ENCODE measurements around the gene ATP6V0A4. TPM values are rescaled to one million over a fixed set of nuclear protein-coding genes. Genes with fewer than 3 reads are reported as not detected.
"Not testable (repeated sequence)": the region's sequence is repeated elsewhere in the genome, so short reads cannot be mapped to it uniquely, and the experiment has no call there.

ATP6V0A4 gene
- total RNA-seq, 1 donor from 2014 or later: not detected

GRCh38 chr7:138695106-138695505 is 102.9 kb downstream of the ATP6V0A4 start:
- no peak overlapping the region for H3K4me3 Mint-ChIP-seq (ENCODE audit: unreplicated experiment)

GRCh38 chr7:138691178-138691577 is 106.8 kb downstream of the ATP6V0A4 start:
- H3K27me3 Mint-ChIP-seq (ENCODE audit: unreplicated experiment): no peaks in the 10 kb centered on the region
- no peak for DNase-seq (ENCODE audit: low spot score)
- no peak overlapping the region for H3K4me3 Mint-ChIP-seq (ENCODE audit: unreplicated experiment)
- no peaks in the 10 kb centered on the region for H3K4me1 Mint-ChIP-seq (ENCODE audit: unreplicated experiment)
- H3K36me3 Mint-ChIP-seq (ENCODE audit: low read depth, unreplicated experiment): no peaks in the 10 kb centered on the region
- no peak for TF ChIP-seq CTCF (IDR thresholded peaks at IDR 0.05; ENCODE audit: unreplicated experiment)
- no peak overlapping the region for H3K27ac Mint-ChIP-seq (ENCODE audit: unreplicated experiment)
- no peaks in the 10 kb centered on the region for H3K9me3 Mint-ChIP-seq (ENCODE audit: unreplicated experiment)

More at GRCh38 chr7:138695106-138695505, 102.9 kb downstream of the ATP6V0A4 start:
- no peak overlapping the region for H3K27ac Mint-ChIP-seq (ENCODE audit: unreplicated experiment)
- no peaks in the 10 kb centered on the region for H3K4me1 Mint-ChIP-seq (ENCODE audit: unreplicated experiment)
- no peak for DNase-seq (ENCODE audit: low spot score)
- no peak for TF ChIP-seq CTCF (IDR thresholded peaks at IDR 0.05; ENCODE audit: unreplicated experiment)
- H3K36me3 Mint-ChIP-seq (ENCODE audit: low read depth, unreplicated experiment): no peaks in the 10 kb centered on the region
- H3K9me3 Mint-ChIP-seq (ENCODE audit: unreplicated experiment): no peaks in the 10 kb centered on the region
- no peaks in the 10 kb centered on the region for H3K27me3 Mint-ChIP-seq (ENCODE audit: unreplicated experiment)

- Mint-ChIP-seq H3K4me3 (ENCODE audit: unreplicated experiment) (no peak overlapping the region), H3K36me3 (ENCODE audit: low read depth, unreplicated experiment) (no peaks in the 10 kb centered on the region), H3K4me1 (ENCODE audit: unreplicated experiment) (no peaks in the 10 kb centered on the region), H3K27me3 (ENCODE audit: unreplicated experiment) (no peaks in the 10 kb centered on the region), H3K9me3 (ENCODE audit: unreplicated experiment) (no peaks in the 10 kb centered on the region), H3K27ac (ENCODE audit: unreplicated experiment) (no peak overlapping the region)
- no peak for TF ChIP-seq CTCF (IDR thresholded peaks at IDR 0.05; ENCODE audit: unreplicated experiment)
- no peak for DNase-seq (ENCODE audit: low spot score)
Observed at GRCh38 chr7:138690495-138690894, 107.5 kb downstream of the ATP6V0A4 start.

GRCh38 chr7:138688037-138688436 is 110.0 kb downstream of the ATP6V0A4 start:
- H3K4me3 Mint-ChIP-seq (ENCODE audit: unreplicated experiment); H3K9me3 Mint-ChIP-seq (ENCODE audit: unreplicated experiment); H3K27me3 Mint-ChIP-seq (ENCODE audit: unreplicated experiment): not testable (repeated sequence)

GRCh38 chr7:138684340-138684739 is 113.7 kb downstream of the ATP6V0A4 start:
- no peak for TF ChIP-seq CTCF (IDR thresholded peaks at IDR 0.05; ENCODE audit: unreplicated experiment)
- Mint-ChIP-seq H3K27me3 (ENCODE audit: unreplicated experiment) (no peaks in the 10 kb centered on the region), H3K27ac (ENCODE audit: unreplicated experiment) (no peak overlapping the region), H3K36me3 (ENCODE audit: low read depth, unreplicated experiment) (no peaks in the 10 kb centered on the region), H3K4me3 (ENCODE audit: unreplicated experiment) (no peak overlapping the region), H3K9me3 (ENCODE audit: unreplicated experiment) (no peaks in the 10 kb centered on the region), H3K4me1 (ENCODE audit: unreplicated experiment) (no peaks in the 10 kb centered on the region)
- DNase-seq (ENCODE audit: low spot score): no peak

More at GRCh38 chr7:138688037-138688436, 110.0 kb downstream of the ATP6V0A4 start:
- H3K27ac Mint-ChIP-seq (ENCODE audit: unreplicated experiment); H3K36me3 Mint-ChIP-seq (ENCODE audit: low read depth, unreplicated experiment); DNase-seq (ENCODE audit: low spot score); H3K4me1 Mint-ChIP-seq (ENCODE audit: unreplicated experiment): not testable (repeated sequence)
